Measurements from ENCODE around the gene WTAP.
"Not testable (repeated sequence)": the region's sequence is repeated elsewhere in the genome, so short reads cannot be mapped to it uniquely, and the experiment has no call there.

Gene WTAP

GRCh38 chr6:159790956-159791598 is 63.8 kb downstream of the WTAP start:
- peak in 1 of 10 donors; percentile 69 for DNase-seq
- intact Hi-C loops (cut with DNase I), result loop anchor here (2.0 to 5.0 kb wide), 2 partner anchors 64 to 99 kb away; partner anchors contain the start of genes SOD2 and WTAP

GRCh38 chr6:159794976-159795375 is 67.7 kb downstream of the WTAP start:
- intact Hi-C loops (cut with DNase I), result loop anchor here (5.0 kb wide), 1 partner anchor 103 kb away; the partner anchor contains the start of gene SOD2
- DNase-seq, result not testable (repeated sequence)

DNA sequence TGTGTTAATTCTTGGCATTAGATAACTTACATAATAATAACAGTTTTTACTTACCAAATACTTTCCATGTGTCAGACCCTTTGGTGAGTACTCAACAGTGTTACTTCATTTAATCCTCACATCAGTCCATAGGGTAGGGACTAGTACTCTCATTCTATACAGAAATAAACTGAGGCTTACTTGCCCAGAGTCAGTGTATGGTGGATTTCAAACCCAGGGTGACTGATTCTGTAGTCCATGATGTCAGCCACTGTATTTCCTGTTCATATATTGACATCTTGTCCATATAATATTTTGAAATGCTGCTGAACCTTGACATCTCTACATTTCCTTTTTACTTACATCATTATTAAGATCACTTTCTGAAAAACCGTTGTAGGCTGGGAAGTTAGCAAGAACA is 70.2 kb downstream of the WTAP start:
- DNase-seq, result no peak
- intact Hi-C loops (cut with DNase I), result no loop called here

- intact Hi-C loops (cut with DNase I), result no loop called here
- DNase-seq, result peak in 1 of 10 donors; percentile 61
Observed at GRCh38 chr6:159800141-159800865, 73.0 kb downstream of the WTAP start, which contains the start of gene PNLDC1. TSS of gene PNLDC1 (plus strand) at chr6:159800276. CDS start at chr6:159800308, 32 bp downstream.

DNA sequence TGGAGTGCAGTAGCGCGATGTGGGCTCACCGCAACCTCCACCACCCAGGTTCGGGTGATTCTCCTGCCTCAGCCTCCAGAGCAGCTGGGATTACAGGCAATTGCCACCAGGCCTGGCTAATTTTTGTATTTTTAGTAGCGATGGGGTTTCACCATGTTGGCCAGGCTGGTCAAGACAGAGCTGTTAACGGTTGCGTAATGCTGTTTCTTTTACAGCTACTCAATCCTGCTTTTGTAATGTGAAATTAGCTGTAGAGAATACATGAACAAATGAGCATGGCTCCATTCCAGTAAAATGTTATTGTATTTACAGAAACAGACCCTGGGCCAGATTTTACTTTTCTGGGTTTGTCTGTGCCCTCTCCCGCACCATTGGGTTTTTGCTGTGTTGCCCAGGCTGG is 74.6 kb downstream of the WTAP start:
- intact Hi-C loops (cut with DNase I), result no loop called here
- peak in 1 of 10 donors; percentile 31 for DNase-seq

- peak in 1 of 10 donors; percentile 40 for DNase-seq
- intact Hi-C loops (cut with DNase I), result no loop called here
Observed at GRCh38 chr6:159804504-159804903, 77.2 kb downstream of the WTAP start.

DNA sequence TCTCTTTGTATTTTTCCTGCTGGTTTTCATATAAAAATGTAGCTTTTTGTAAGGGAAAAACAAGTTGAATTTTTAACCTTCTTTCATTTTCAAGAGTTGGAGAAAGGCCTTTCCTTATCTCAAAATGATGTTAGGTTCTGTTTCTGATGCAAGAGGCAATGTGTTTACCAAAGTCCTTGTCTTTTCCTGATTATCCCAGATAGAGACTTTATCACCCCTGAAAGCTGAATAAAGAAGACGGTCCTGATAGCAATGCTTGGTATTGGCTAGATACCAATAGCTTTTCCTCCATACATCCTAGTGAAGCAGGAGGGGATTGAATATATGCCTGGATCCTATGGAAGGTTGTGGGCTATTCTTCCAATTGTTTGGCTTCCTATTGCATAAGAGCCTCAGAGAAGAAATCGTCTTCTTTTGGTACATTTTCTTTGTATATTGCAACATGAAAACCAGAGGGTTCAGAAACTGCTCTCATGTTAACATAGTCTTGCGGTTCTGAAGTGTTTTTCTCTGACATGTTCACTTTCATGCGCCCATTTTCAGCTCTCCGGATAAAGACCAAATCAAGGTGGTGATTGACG is 78.2 kb downstream of the WTAP start:
- DNase-seq, result no peak
- intact Hi-C loops (cut with DNase I), result no loop called here
